ENCODE measurements around the gene LDLRAD4. TPM values are rescaled to one million over a fixed set of nuclear protein-coding genes. Genes with fewer than 3 reads are reported as not detected.

Gene LDLRAD4
- total and polyA plus RNA-seq, 9 of the 15 experiments (the other 6 are each of a cell fraction or from before 2014, with no cell fraction given), result 0.01 TPM; not detected in 8

GRCh38 chr18:13630716-13631268 lies 412.2 kb downstream of the LDLRAD4 start (continued):
- TF ChIP-seq, protein P1, sequence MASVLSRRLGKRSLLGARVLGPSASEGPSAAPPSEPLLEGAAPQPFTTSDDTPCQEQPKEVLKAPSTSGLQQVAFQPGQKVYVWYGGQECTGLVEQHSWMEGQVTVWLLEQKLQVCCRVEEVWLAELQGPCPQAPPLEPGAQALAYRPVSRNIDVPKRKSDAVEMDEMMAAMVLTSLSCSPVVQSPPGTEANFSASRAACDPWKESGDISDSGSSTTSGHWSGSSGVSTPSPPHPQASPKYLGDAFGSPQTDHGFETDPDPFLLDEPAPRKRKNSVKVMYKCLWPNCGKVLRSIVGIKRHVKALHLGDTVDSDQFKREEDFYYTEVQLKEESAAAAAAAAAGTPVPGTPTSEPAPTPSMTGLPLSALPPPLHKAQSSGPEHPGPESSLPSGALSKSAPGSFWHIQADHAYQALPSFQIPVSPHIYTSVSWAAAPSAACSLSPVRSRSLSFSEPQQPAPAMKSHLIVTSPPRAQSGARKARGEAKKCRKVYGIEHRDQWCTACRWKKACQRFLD (CRISPR knock-in tag; IDR thresholded peaks at IDR 0.05), result no peak
- TF ChIP-seq, protein P2, sequence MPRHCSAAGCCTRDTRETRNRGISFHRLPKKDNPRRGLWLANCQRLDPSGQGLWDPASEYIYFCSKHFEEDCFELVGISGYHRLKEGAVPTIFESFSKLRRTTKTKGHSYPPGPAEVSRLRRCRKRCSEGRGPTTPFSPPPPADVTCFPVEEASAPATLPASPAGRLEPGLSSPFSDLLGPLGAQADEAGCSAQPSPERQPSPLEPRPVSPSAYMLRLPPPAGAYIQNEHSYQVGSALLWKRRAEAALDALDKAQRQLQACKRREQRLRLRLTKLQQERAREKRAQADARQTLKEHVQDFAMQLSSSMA (CRISPR knock-in tag; IDR thresholded peaks at IDR 0.05), result no peak

DNA sequence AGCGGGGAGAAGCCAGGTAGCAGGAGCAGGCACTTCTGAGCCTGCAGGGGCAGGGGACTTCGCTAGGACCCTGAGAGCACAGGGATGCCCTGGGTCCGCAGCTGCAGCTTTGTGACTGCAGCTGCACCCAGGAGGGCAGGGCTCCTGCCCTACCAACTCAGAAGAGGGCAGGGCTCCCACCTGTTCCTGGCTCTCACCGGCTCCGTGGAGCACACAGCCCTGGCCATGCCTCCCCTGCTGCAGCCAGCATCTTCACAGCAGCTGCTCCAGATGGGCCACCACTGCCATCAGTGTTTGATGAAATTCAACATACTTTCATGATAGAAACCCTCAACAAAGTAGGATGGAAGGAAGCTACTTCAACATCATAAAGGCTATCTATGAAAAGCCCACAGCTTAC lies 415.1 kb downstream of the LDLRAD4 start:
- WGBS (ENCODE audit: insufficient coverage, low coverage, missing lambda C conversion rate), result 2% methylated on average over 5 of the region's 5 CpGs
- no peaks in the 10 kb centered on the region for H3K4me1 ChIP-seq (replicated peaks in 1 of 2; ENCODE audit: control insufficient read depth in 2 of 2, insufficient read depth in 2 of 2, low read length in 2 of 2)
- no peaks in the 10 kb centered on the region; the same call in 1 of the 2 replicates for H4K20me1 ChIP-seq (replicated peaks; ENCODE audit: control insufficient read depth, insufficient read depth, low read length)
- no peaks in the 10 kb centered on the region for H3K9me1 ChIP-seq (ENCODE audit: control insufficient read depth, insufficient read depth, low read length)
- BruUV-seq (replicated peaks), result no TSS peak
- no peak for DNase-seq (ENCODE audit: extremely low read depth in 1 of 4, low spot score in 3 of 4)
- H3K4me2 ChIP-seq (ENCODE audit: insufficient read depth, low read length), result no peak overlapping the region
- no peak overlapping the region for H3K9ac ChIP-seq (ENCODE audit: insufficient read depth in 1 of 2, low read depth in 2 of 2, low read length in 2 of 2)
- in situ Hi-C loops (cut with MboI), result no loop called here
- ATAC-seq, result no peak
- 0 out of 2 replicates have a peak, but pooled peaks cover 4% of the 10 kb centered on the region for H3K9me3 ChIP-seq (replicated peaks; ENCODE audit: control insufficient read depth, insufficient read depth, low read depth, low read length)
- FAIRE-seq, result no peak
- H3K36me3 ChIP-seq (ENCODE audit: control insufficient read depth, insufficient read depth, low read length), result no peaks in the 10 kb centered on the region
- intact Hi-C loops (cut with micrococcal nuclease), result no loop called here
- H2AFZ ChIP-seq (ENCODE audit: low read depth, low read length), result no peak overlapping the region
- H3K4me3 ChIP-seq, result no peak overlapping the region
- CTCF ChIA-PET (ENCODE audit: low intra/inter-chr PET ratio), result no interaction called here
- H3K27ac ChIP-seq (ENCODE audit: extremely low read depth, low read depth, low read length), result no peak overlapping the region
- H3K27me3 ChIP-seq (ENCODE audit: control insufficient read depth in 2 of 2, insufficient read depth in 2 of 2, low read length in 2 of 2), result peaks cover 7 to 25% of the 10 kb centered on the region in 2 experiments; a peak in 3 of 5 replicates
- H3K79me2 ChIP-seq (ENCODE audit: control insufficient read depth, insufficient read depth, low read length), result no peaks in the 10 kb centered on the region
- POLR2A ChIA-PET, result no interaction called here
- TF ChIP-seq HMBOX1 (IDR thresholded peaks at IDR 0.05) (no peak), IRF2 (CRISPR knock-in tag; IDR thresholded peaks at IDR 0.05) (no peak), SIRT6 (IDR thresholded peaks at IDR 0.05; ENCODE audit: low read depth, low read length) (no peak), CSDE1 (IDR thresholded peaks at IDR 0.05) (no peak), FOXK2 (conservative IDR thresholded peaks at IDR 0.05 in 1 of 2, IDR thresholded peaks at IDR 0.05 in 1 of 2; ENCODE audit: low read depth in 2 of 2) (no peak)
- TF ChIP-seq, protein P3, sequence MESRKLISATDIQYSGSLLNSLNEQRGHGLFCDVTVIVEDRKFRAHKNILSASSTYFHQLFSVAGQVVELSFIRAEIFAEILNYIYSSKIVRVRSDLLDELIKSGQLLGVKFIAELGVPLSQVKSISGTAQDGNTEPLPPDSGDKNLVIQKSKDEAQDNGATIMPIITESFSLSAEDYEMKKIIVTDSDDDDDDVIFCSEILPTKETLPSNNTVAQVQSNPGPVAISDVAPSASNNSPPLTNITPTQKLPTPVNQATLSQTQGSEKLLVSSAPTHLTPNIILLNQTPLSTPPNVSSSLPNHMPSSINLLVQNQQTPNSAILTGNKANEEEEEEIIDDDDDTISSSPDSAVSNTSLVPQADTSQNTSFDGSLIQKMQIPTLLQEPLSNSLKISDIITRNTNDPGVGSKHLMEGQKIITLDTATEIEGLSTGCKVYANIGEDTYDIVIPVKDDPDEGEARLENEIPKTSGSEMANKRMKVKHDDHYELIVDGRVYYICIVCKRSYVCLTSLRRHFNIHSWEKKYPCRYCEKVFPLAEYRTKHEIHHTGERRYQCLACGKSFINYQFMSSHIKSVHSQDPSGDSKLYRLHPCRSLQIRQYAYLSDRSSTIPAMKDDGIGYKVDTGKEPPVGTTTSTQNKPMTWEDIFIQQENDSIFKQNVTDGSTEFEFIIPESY (CRISPR knock-in tag; IDR thresholded peaks at IDR 0.05), result no peak
- TF ChIP-seq, protein P4, sequence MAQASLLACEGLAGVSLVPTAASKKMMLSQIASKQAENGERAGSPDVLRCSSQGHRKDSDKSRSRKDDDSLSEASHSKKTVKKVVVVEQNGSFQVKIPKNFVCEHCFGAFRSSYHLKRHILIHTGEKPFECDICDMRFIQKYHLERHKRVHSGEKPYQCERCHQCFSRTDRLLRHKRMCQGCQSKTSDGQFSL (CRISPR knock-in tag; IDR thresholded peaks at IDR 0.05), result no peak
- TF ChIP-seq, protein P4 (tag; IDR thresholded peaks at IDR 0.05), result no peak

Measured in K562 (cell line).